ENCODE data around the gene DOCK1. TPM values are rescaled to one million over a fixed set of nuclear protein-coding genes. Genes with fewer than 3 reads are reported as not detected.
A peak's percentile ranks its signal among the peaks of the same experiment; 100 is the strongest.

The DOCK1 gene
- total and polyA plus RNA-seq, 4 donors, result 10.9 to 82.6 (median 43.3) TPM

- WGBS, 2 donors, result 94 to 95% methylated on average over 9 of the region's 9 CpGs
- intact Hi-C loops (cut with DNase I), result no loop called here
- H3K27me3 ChIP-seq (ENCODE audit: control insufficient read depth in 1 of 2, insufficient read depth in 2 of 2, low read length in 1 of 2), result no peaks in the 10 kb centered on the region
- no peak overlapping the region for H3K27ac ChIP-seq (ENCODE audit: low read depth in 1 of 2, low read length in 2 of 2)
- H3K9me3 ChIP-seq (ENCODE audit: control insufficient read depth, low read length), result no peaks in the 10 kb centered on the region
- no peak overlapping the region for H3K4me3 ChIP-seq (ENCODE audit: low read length in 2 of 2)
- ATAC-seq (ENCODE audit: low FRiP score) (no peak), DNase-seq (peak; percentile 16 to 20)
- no peaks in the 10 kb centered on the region for H3K4me1 ChIP-seq (ENCODE audit: control insufficient read depth in 1 of 2, insufficient read depth in 2 of 2, low read length in 2 of 2)
- no peaks in the 10 kb centered on the region for H3K36me3 ChIP-seq (ENCODE audit: control insufficient read depth in 1 of 2, insufficient read depth in 2 of 2, low read length in 1 of 2)
Observed at GRCh38 chr10:126907423-126907970, 2.3 kb downstream of the DOCK1 start.

GRCh38 chr10:126908225-126908624 lies 3.0 kb downstream of the DOCK1 start:
- Histone ChIP-seq H3K4me1 (ENCODE audit: control insufficient read depth in 1 of 2, insufficient read depth in 2 of 2, low read length in 2 of 2) (no peaks in the 10 kb centered on the region), H3K36me3 (ENCODE audit: control insufficient read depth in 1 of 2, insufficient read depth in 2 of 2, low read length in 1 of 2) (no peaks in the 10 kb centered on the region), H3K27ac (ENCODE audit: low read depth in 1 of 2, low read length in 2 of 2) (no peak overlapping the region), H3K4me3 (ENCODE audit: low read length in 2 of 2) (no peak overlapping the region), H3K9me3 (ENCODE audit: control insufficient read depth, low read length) (no peaks in the 10 kb centered on the region), H3K27me3 (ENCODE audit: control insufficient read depth in 1 of 2, insufficient read depth in 2 of 2, low read length in 1 of 2) (no peaks in the 10 kb centered on the region)
- DNase-seq (peak; percentile 3 to 45), ATAC-seq (ENCODE audit: low FRiP score) (no peak)
- intact Hi-C loops (cut with DNase I), result no loop called here
- WGBS, 2 donors, result 86 to 91% methylated on average over 5 of the region's 5 CpGs

GRCh38 chr10:126908729-126909128 lies 3.5 kb downstream of the DOCK1 start:
- Histone ChIP-seq H3K27ac (ENCODE audit: low read depth in 1 of 2, low read length in 2 of 2) (no peak overlapping the region), H3K27me3 (ENCODE audit: control insufficient read depth in 1 of 2, insufficient read depth in 2 of 2, low read length in 1 of 2) (no peaks in the 10 kb centered on the region), H3K9me3 (ENCODE audit: control insufficient read depth, low read length) (no peaks in the 10 kb centered on the region), H3K4me3 (ENCODE audit: low read length in 2 of 2) (no peak overlapping the region), H3K4me1 (ENCODE audit: control insufficient read depth in 1 of 2, insufficient read depth in 2 of 2, low read length in 2 of 2) (no peaks in the 10 kb centered on the region), H3K36me3 (ENCODE audit: control insufficient read depth in 1 of 2, insufficient read depth in 2 of 2, low read length in 1 of 2) (no peaks in the 10 kb centered on the region)
- intact Hi-C loops (cut with DNase I), result no loop called here
- no peak for ATAC-seq (ENCODE audit: low FRiP score)
- 66 to 70% methylated on average over 7 of the region's 7 CpGs for WGBS, 2 donors
- DNase-seq, result no peak

GRCh38 chr10:126909147-126909546 lies 3.9 kb downstream of the DOCK1 start:
- H3K36me3 ChIP-seq (ENCODE audit: control insufficient read depth in 1 of 2, insufficient read depth in 2 of 2, low read length in 1 of 2), result no peaks in the 10 kb centered on the region
- intact Hi-C loops (cut with DNase I), result no loop called here
- peak; percentile 11 to 21 for DNase-seq
- no peak overlapping the region for H3K27ac ChIP-seq (ENCODE audit: low read depth in 1 of 2, low read length in 2 of 2)
- no peaks in the 10 kb centered on the region for H3K27me3 ChIP-seq (ENCODE audit: control insufficient read depth in 1 of 2, insufficient read depth in 2 of 2, low read length in 1 of 2)
- H3K9me3 ChIP-seq (ENCODE audit: control insufficient read depth, low read length), result no peaks in the 10 kb centered on the region
- WGBS, 2 donors, result 79 to 87% methylated on average over 4 of the region's 4 CpGs
- ATAC-seq (ENCODE audit: low FRiP score), result no peak
- H3K4me1 ChIP-seq (ENCODE audit: control insufficient read depth in 1 of 2, insufficient read depth in 2 of 2, low read length in 2 of 2), result no peaks in the 10 kb centered on the region
- no peak overlapping the region for H3K4me3 ChIP-seq (ENCODE audit: low read length in 2 of 2)

GRCh38 chr10:126910196-126910595 lies 5.0 kb downstream of the DOCK1 start:
- WGBS, 2 donors, result 96 to 97% methylated on average over 7 of the region's 7 CpGs
- DNase-seq, result peak in 1 of 2 donors; percentile 2
- intact Hi-C loops (cut with DNase I), result no loop called here
- H3K4me3 ChIP-seq (ENCODE audit: low read length in 2 of 2), result no peak overlapping the region
- no peaks in the 10 kb centered on the region for H3K9me3 ChIP-seq (ENCODE audit: control insufficient read depth, low read length)
- H3K27me3 ChIP-seq (ENCODE audit: control insufficient read depth in 1 of 2, insufficient read depth in 2 of 2, low read length in 1 of 2), result no peaks in the 10 kb centered on the region
- H3K4me1 ChIP-seq (ENCODE audit: control insufficient read depth in 1 of 2, insufficient read depth in 2 of 2, low read length in 2 of 2), result no peaks in the 10 kb centered on the region
- no peak overlapping the region for H3K27ac ChIP-seq (ENCODE audit: low read depth in 1 of 2, low read length in 2 of 2)
- no peak for ATAC-seq (ENCODE audit: low FRiP score)
- H3K36me3 ChIP-seq (ENCODE audit: control insufficient read depth in 1 of 2, insufficient read depth in 2 of 2, low read length in 1 of 2), result no peaks in the 10 kb centered on the region

- Histone ChIP-seq H3K27ac (ENCODE audit: low read depth in 1 of 2, low read length in 2 of 2) (no peak overlapping the region), H3K4me3 (ENCODE audit: low read length in 2 of 2) (no peak overlapping the region), H3K9me3 (ENCODE audit: control insufficient read depth, low read length) (no peaks in the 10 kb centered on the region), H3K4me1 (ENCODE audit: control insufficient read depth in 1 of 2, insufficient read depth in 2 of 2, low read length in 2 of 2) (no peaks in the 10 kb centered on the region), H3K36me3 (ENCODE audit: control insufficient read depth in 1 of 2, insufficient read depth in 2 of 2, low read length in 1 of 2) (no peaks in the 10 kb centered on the region), H3K27me3 (ENCODE audit: control insufficient read depth in 1 of 2, insufficient read depth in 2 of 2, low read length in 1 of 2) (no peaks in the 10 kb centered on the region)
- ATAC-seq (ENCODE audit: low FRiP score) (no peak), DNase-seq (no peak)
- intact Hi-C loops (cut with DNase I), result no loop called here
- WGBS, 2 donors, result 60 to 67% methylated on average over 6 of the region's 6 CpGs
Observed at GRCh38 chr10:126910798-126911197, 5.6 kb downstream of the DOCK1 start.

- Histone ChIP-seq H3K27ac (ENCODE audit: low read depth in 1 of 2, low read length in 2 of 2) (no peak overlapping the region), H3K27me3 (ENCODE audit: control insufficient read depth in 1 of 2, insufficient read depth in 2 of 2, low read length in 1 of 2) (no peaks in the 10 kb centered on the region), H3K4me1 (ENCODE audit: control insufficient read depth in 1 of 2, insufficient read depth in 2 of 2, low read length in 2 of 2) (no peaks in the 10 kb centered on the region), H3K4me3 (ENCODE audit: low read length in 2 of 2) (no peak overlapping the region), H3K9me3 (ENCODE audit: control insufficient read depth, low read length) (no peaks in the 10 kb centered on the region), H3K36me3 (ENCODE audit: control insufficient read depth in 1 of 2, insufficient read depth in 2 of 2, low read length in 1 of 2) (no peaks in the 10 kb centered on the region)
- ATAC-seq (ENCODE audit: low FRiP score), result no peak
- DNase-seq, result peak; percentile 9 to 37
- intact Hi-C loops (cut with DNase I), result no loop called here
- WGBS, 2 donors, result 96 to 97% methylated on average over 11 of the region's 11 CpGs
Observed at GRCh38 chr10:126911301-126911700, 6.1 kb downstream of the DOCK1 start.

GRCh38 chr10:126913316-126913715 lies 8.1 kb downstream of the DOCK1 start:
- DNase-seq (no peak), ATAC-seq (ENCODE audit: low FRiP score) (no peak)
- no peak overlapping the region for H3K4me3 ChIP-seq (ENCODE audit: low read length in 2 of 2)
- no peak overlapping the region for H3K27ac ChIP-seq (ENCODE audit: low read depth in 1 of 2, low read length in 2 of 2)
- H3K27me3 ChIP-seq (ENCODE audit: control insufficient read depth in 1 of 2, insufficient read depth in 2 of 2, low read length in 1 of 2), result no peaks in the 10 kb centered on the region
- H3K36me3 ChIP-seq (ENCODE audit: control insufficient read depth in 1 of 2, insufficient read depth in 2 of 2, low read length in 1 of 2), result no peaks in the 10 kb centered on the region
- no peaks in the 10 kb centered on the region for H3K9me3 ChIP-seq (ENCODE audit: control insufficient read depth, low read length)
- H3K4me1 ChIP-seq (ENCODE audit: control insufficient read depth in 1 of 2, insufficient read depth in 2 of 2, low read length in 2 of 2), result no peaks in the 10 kb centered on the region
- intact Hi-C loops (cut with DNase I), result no loop called here
- 87 to 90% methylated on average over 11 of the region's 11 CpGs for WGBS, 2 donors

- 95% methylated on average over 1 of the region's 1 CpG for WGBS, 2 donors
- no peak overlapping the region for H3K27ac ChIP-seq (ENCODE audit: low read depth in 1 of 2, low read length in 2 of 2)
- H3K36me3 ChIP-seq (ENCODE audit: control insufficient read depth in 1 of 2, insufficient read depth in 2 of 2, low read length in 1 of 2), result no peaks in the 10 kb centered on the region
- H3K9me3 ChIP-seq (ENCODE audit: control insufficient read depth, low read length), result no peaks in the 10 kb centered on the region
- H3K4me1 ChIP-seq (ENCODE audit: control insufficient read depth in 1 of 2, insufficient read depth in 2 of 2, low read length in 2 of 2), result no peaks in the 10 kb centered on the region
- intact Hi-C loops (cut with DNase I), result no loop called here
- no peak for ATAC-seq (ENCODE audit: low FRiP score)
- H3K27me3 ChIP-seq (ENCODE audit: control insufficient read depth in 1 of 2, insufficient read depth in 2 of 2, low read length in 1 of 2), result no peaks in the 10 kb centered on the region
- H3K4me3 ChIP-seq (ENCODE audit: low read length in 2 of 2), result no peak overlapping the region
- peak in 1 of 2 donors; percentile 35 for DNase-seq
Observed at GRCh38 chr10:126914561-126914960, 9.3 kb downstream of the DOCK1 start.
